GM18507 (cell line): ENCODE measurements around the gene EHBP1L1.

Source experiments
- DNase-seq: peaks from one replicate; pipeline ENCODE4 v3.0.0; 2011; ENCODE audit warnings: low read depth; ENCODE audit not compliant: insufficient read length; ENCODE audit errors: extremely low spot score
- FAIRE-seq: peaks from 2 replicates; lab custom pipeline; 2011; peaks lifted over from hg19 to GRCh38; lab: Jason Lieb, UNC

EHBP1L1 gene

DNA sequence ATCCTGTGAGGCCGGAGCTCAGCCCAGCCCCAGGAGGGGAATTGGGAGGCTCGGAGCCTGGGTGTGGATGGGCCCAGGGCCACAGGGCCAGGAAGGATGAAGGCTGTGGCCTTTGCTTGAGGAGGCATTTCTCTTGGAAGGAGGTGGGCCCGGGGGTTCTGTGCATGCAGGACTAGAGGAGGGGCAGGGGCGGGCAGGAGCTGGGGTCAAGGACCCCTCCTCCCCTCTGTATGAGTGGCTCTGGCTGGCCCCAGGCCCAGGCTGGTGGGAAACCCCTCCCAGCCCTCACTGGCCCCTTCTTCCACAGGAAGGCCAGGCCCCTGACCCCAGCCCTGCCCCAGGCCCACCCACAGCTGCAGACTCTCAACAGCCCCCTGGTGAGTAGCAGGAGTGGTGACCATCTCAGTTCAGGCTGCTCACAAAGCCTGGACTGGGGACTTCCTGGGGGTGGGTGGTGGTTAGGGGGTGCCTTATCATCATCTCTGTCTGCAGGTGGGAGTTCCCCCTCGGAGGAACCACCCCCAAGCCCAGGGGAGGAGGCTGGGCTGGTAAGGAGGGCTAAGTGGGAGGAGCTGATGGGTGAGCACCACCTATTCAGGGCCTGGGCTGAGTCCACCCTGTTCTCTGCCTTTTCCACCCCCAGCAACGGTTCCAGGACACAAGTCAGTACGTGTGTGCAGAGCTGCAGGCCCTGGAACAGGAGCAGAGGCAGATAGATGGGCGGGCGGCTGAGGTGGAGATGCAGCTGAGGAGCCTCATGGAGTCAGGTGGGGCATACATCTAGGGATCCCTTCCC lies 13.8 kb downstream of the EHBP1L1 start:
- no peak for DNase-seq

DNA sequence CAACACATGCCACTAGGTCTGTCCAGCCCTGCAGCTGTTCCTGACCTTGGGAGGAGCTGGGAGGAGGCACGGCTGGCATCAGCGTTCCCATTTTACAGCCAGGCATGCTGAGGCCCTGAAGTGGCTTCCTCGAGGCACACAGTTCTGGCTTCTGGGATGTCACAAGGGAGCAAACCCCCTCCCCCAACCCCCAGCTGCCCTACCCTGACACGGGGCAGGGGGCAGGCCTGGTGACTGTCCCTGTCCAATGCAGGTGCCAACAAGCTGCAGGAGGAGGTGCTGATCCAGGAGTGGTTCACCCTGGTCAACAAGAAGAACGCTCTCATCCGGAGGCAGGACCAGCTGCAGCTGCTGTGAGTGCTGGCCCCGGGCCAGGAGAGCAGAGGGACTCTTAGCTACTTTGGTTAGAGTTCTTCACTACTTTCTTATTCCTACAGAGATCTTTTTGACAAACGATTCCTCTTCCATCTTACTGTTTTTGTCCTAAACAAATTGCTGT lies 14.4 kb downstream of the EHBP1L1 start:
- no peak for FAIRE-seq

More for the DNA sequence above, 13.8 kb downstream of the EHBP1L1 start:
- peak; percentile 46 for FAIRE-seq

DNA sequence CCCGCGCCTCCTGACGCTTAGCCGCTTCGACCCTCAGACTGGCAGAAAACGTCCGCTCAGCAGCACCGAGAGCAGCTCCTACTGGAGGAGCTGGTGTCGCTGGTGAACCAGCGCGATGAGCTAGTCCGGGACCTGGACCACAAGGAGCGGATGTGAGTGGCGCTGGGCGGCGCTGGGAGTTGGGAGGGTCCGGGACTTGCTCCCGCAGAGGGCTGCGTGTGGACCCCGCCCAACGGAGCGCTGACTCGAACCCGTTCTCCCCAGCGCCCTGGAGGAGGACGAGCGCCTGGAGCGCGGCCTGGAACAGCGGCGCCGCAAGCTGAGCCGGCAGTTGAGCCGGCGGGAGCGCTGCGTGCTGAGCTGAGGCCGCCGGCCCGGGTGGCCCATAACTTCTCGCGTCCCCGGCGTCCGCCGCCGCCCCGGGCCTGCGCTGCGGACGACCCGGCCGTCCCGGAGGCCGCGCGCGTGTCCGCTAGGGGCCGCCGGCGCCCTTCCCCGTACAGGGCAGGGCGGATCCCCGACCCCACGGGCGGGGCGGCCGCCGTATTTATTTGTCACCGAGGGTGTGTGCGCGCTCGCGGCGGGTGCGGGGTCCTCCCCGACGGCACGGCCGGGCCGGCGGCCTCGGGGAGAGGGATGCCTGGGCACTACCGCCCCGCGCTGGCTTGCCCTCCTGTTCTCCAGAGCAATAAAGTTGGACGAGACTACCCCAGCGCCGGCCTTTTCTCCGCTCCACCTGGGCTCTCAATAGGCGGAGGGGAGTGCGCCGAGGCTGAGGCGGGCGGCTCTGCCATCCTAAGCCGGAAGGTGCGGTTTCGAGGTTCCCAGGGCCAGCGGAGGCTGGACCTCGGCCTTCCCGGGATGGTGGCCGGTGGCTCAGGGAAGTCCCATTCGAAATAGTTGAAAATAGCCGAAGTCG lies 16.3 kb downstream of the EHBP1L1 start:
- no peak for FAIRE-seq

More for the DNA sequence above, 14.4 kb downstream of the EHBP1L1 start:
- no peak for DNase-seq

DNA sequence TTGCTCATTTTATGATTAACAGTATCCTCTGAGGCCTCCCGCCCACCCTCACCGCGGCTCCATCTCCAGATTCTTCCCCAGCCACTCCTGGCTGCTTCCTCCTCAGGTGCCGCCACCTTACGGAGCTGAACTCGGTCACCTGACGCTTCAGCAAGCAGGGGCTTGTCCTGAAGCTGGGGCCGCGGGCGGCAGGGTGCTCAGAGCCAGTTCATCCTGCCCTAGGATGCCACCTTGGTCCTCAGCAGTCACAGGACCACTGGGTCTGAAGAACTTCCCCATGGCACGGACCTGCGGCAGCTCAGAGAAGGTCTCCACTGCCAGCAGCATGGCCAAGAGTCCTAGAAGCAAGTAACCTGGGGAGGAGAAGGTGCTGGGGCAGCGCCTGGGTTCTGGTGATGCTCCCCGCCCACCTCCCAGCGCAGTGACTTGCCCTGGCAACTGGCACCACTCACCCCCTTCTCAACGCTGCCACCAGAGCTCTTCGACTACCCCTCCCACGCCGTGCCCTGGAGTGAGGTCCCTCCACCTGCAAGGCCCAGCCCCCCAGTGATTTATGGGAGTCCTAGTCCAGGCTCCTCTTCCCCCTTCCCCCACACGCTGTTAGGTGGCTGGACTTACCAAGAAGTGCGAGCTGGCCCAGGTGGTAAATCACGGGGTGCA lies 17.1 kb downstream of the EHBP1L1 start:
- DNase-seq (no peak), FAIRE-seq (no peak)

More for the DNA sequence above, 16.3 kb downstream of the EHBP1L1 start:
- DNase-seq: no peak

GRCh38 chr11:65593518-65594414 lies 17.9 kb downstream of the EHBP1L1 start:
- FAIRE-seq (peak; percentile 63), DNase-seq (no peak)

DNA sequence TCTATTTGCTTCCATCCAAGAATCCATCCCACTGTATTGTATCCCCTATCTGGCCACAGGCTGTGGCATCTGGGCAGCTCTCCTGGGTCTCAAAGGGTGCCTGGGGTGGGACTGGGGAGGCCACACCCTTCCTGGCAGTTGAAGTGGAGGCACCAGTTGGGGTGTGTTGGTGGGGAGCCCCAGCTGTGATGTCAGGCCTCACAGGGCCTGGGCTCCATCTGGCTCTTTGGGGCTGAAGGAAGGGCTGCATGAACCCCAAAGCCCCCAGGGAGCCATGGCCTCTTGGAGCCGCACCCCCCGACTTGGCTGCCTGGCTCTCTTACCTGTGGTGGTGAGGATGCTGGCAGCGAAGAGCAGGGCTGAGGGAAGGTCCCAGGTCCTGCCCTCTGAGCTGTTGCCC lies 19.3 kb downstream of the EHBP1L1 start:
- no peak for FAIRE-seq
- no peak for DNase-seq

- DNase-seq: no peak
These were observed 19.9 kb downstream of the EHBP1L1 start, which contains the start of gene KCNK7 for GRCh38 chr11:65595543-65596281. Gene KCNK7, minus strand, starts transcription at chr11:65595800. Its CDS starts 28 bp downstream, at chr11:65595772.

DNA sequence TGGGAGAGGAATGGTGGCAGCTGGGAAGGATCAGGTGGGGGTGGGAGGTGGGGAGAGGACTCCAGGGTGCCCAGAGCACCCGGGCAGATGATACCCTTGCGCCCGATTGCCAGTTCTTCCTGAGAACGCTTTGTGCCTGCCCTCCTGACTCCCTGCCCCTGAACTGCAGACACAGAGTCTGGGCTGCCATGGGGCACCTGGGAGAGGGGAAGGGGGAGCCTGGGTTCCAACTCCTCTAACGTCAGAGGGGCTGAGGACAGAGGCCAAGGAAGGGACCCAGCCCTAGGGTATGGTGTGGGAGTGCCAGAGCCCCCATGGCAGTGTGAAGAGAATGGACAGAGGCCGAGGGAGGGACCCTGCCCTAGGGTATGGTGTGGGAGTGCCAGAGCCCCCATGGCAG lies 20.7 kb downstream of the EHBP1L1 start:
- no peak for DNase-seq
- no peak for FAIRE-seq

More at GRCh38 chr11:65595543-65596281, 19.9 kb downstream of the EHBP1L1 start, which contains the start of gene KCNK7:
- FAIRE-seq: no peak

GRCh38 chr11:65598258-65598699 lies 22.4 kb downstream of the EHBP1L1 start:
- no peak for FAIRE-seq

GRCh38 chr11:65599216-65599954 lies 23.5 kb downstream of the EHBP1L1 start:
- FAIRE-seq (no peak), DNase-seq (no peak)

More at GRCh38 chr11:65598258-65598699, 22.4 kb downstream of the EHBP1L1 start:
- DNase-seq: no peak

- no peak for FAIRE-seq
- DNase-seq: no peak
These were observed 24.0 kb downstream of the EHBP1L1 start for GRCh38 chr11:65599955-65600246.

DNA sequence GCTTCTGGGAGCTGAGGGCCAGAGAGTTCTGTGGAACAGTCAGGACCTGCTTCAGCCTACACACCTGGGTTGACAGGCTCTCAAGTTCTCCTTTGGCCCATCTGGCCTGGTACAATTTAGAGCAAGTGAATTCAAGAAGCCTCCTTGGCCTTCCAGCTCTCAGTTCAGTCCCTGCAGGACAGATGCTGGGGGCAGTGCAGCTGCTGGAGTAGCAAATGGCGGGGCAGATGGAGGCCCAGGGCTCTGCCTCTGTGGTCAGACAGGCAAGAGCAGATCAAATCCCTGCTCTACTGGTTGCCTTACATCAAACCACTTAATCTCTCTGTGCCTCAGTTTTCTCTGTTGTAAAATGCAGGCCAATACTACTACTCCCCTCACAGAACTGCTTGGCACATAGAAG lies 28.4 kb downstream of the EHBP1L1 start:
- no peak for DNase-seq
- no peak for FAIRE-seq

DNA sequence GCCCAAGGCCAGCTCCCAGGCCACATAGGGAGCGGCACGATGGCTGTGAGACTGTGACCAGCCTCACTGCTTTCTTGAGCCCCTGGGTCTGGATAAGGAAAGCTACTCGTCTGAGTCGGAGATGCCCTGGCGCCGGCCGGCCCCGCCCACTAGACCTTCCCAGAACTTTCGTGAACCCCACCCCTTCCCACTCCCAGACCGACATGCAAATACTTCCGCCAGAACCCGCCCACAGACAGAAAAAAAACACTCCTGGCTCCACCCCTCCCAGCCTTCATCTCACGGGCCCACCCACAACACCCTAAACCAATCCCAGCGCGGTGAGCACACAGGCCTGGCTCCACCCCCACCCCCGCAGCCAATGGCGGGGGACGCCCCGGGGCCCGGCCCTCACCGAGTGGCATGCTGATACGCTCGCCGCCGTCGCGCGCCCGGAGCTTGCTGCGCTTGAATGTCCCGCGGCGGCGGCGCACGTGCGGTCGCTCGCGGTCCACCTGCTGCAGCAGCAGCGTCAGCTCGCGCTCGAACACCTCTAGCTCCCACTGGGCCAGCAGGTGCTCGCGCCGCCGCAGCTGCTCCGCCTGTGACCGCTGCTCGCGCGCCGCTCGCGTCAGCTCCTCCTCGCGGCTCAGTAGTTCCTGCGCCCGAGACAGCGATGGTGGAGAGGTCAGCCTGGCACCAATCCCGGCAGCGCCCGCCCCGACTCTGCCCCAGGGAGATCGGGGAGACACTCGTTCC lies 31.2 kb downstream of the EHBP1L1 start:
- FAIRE-seq: no peak
- no peak for DNase-seq

DNA sequence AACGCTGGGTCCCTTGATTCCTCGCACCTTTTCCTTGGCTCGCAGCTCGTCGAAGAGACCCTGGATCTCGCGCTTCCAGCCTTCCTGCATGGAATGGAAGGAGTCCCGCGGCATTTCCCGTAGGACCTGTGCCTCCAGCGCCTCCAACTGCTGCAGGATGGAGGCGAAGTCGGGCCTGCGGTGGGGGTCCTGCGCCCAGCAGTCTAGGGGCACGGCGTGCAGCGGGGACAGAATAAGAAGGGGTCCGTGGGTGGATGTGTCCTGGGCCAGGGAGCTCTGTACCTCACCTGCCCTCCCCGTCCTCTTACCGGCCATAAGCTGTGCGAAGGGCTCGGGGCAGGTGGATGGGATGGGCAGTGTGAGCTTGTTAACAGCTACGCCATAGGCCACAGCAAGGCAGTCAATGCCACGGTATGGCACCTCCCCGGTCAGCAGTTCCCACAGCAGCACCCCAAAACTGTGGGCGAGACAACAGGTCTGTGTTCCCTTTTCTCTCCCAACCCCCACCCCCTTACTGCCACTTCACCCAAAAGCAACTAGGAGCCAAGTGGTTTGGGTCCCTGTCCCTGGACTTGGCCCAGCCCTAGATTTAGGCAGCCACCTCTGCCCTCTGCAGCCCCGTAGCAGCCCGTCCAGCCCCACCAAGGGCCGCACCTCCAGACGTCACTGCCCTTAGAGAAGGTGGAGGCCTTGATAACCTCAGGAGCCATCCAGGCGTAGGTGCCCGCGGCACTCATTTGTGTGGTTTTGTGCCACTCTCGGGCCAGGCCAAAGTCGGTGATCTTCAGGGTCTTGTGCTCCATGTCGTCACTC lies 32.0 kb downstream of the EHBP1L1 start:
- no peak for DNase-seq
- no peak for FAIRE-seq

- DNase-seq: no peak
- no peak for FAIRE-seq
These were observed 33.4 kb downstream of the EHBP1L1 start for GRCh38 chr11:65609229-65609628.

GRCh38 chr11:65609665-65610064 lies 33.8 kb downstream of the EHBP1L1 start:
- FAIRE-seq: no peak
- no peak for DNase-seq
